Progenitor cell of endocrine pancreas (in vitro differentiated cells): ENCODE results near the gene ADAMTSL2. TPM values are rescaled to one million over a fixed set of nuclear protein-coding genes. Genes with fewer than 3 reads are reported as not detected.

Experiments used
- DNase-seq: peaks from one replicate; pipeline ENCODE4 v3.0.0; 2021; ENCODE audit warnings: low spot score; ENCODE audit not compliant: unreplicated experiment
- H3K27ac Mint-ChIP-seq: 2 replicates; pipeline ENCODE4 v1.8.0; 2021; ENCODE audit warnings: mild to moderate bottlenecking, moderate library complexity, mixed read lengths
- H3K27me3 Mint-ChIP-seq: 2 replicates; pipeline ENCODE4 v1.8.0; 2021; ENCODE audit warnings: mixed read lengths
- H3K36me3 Mint-ChIP-seq: 2 replicates; pipeline ENCODE4 v1.8.0; 2022; ENCODE audit warnings: mixed read lengths; ENCODE audit not compliant: insufficient read depth
- H3K4me1 Mint-ChIP-seq: 2 replicates; pipeline ENCODE4 v1.8.0; 2021; ENCODE audit warnings: low read depth, mixed read lengths
- H3K4me3 Mint-ChIP-seq: 2 replicates; pipeline ENCODE4 v1.8.0; 2021; ENCODE audit warnings: low read depth, mild to moderate bottlenecking, moderate library complexity, mixed read lengths
- H3K9me3 Mint-ChIP-seq: 2 replicates; pipeline ENCODE4 v1.8.0; 2021; ENCODE audit warnings: low read depth, mixed read lengths
- CTCF ChIP-seq: fragments of 200-600 bp; sonication (generic); IDR thresholded peaks from one replicate; pipeline ENCODE4 v1.5.0; 2021; ENCODE audit warnings: antibody characterized with exemption, mild to moderate bottlenecking; ENCODE audit not compliant: unreplicated experiment
- total RNA-seq: library from RNA; stranded (reverse); gene quantifications from 2 replicates; pipeline ENCODE4 v1.2.1, GENCODE V29; 2021

ADAMTSL2 gene
- total RNA-seq, 1 donor from 2014 or later = 0.14 TPM

GRCh38 chr9:133574771-133575170, 40.3 kb downstream of the ADAMTSL2 start:
- H3K4me3 Mint-ChIP-seq = no peak overlapping the region
- no peaks in the 10 kb centered on the region for H3K36me3 Mint-ChIP-seq
- H3K9me3 Mint-ChIP-seq = no peaks in the 10 kb centered on the region
- H3K27ac Mint-ChIP-seq = no peak overlapping the region
- peaks cover 18% of the 10 kb centered on the region for H3K27me3 Mint-ChIP-seq
- no peak for DNase-seq
- no peaks in the 10 kb centered on the region for H3K4me1 Mint-ChIP-seq
- TF ChIP-seq CTCF = no peak

GRCh38 chr9:133575186-133576030, 40.9 kb downstream of the ADAMTSL2 start:
- Mint-ChIP-seq H3K27ac (no peak overlapping the region), H3K4me1 (no peaks in the 10 kb centered on the region), H3K36me3 (no peaks in the 10 kb centered on the region), H3K27me3 (peaks cover 19% of the 10 kb centered on the region), H3K4me3 (no peak overlapping the region), H3K9me3 (no peaks in the 10 kb centered on the region)
- no peak for TF ChIP-seq CTCF
- no peak for DNase-seq

- no peaks in the 10 kb centered on the region for H3K9me3 Mint-ChIP-seq
- no peaks in the 10 kb centered on the region for H3K36me3 Mint-ChIP-seq
- H3K27ac Mint-ChIP-seq = no peak overlapping the region
- DNase-seq = no peak
- TF ChIP-seq CTCF = no peak
- H3K4me3 Mint-ChIP-seq = no peak overlapping the region
- peaks cover 20% of the 10 kb centered on the region for H3K27me3 Mint-ChIP-seq
- H3K4me1 Mint-ChIP-seq = no peaks in the 10 kb centered on the region
Measured at GRCh38 chr9:133576031-133576874, 41.7 kb downstream of the ADAMTSL2 start.

- DNase-seq = no peak
- Mint-ChIP-seq H3K27ac (no peak overlapping the region), H3K27me3 (peaks cover 28% of the 10 kb centered on the region), H3K36me3 (no peaks in the 10 kb centered on the region), H3K9me3 (no peaks in the 10 kb centered on the region), H3K4me1 (no peaks in the 10 kb centered on the region), H3K4me3 (no peak overlapping the region)
- no peak for TF ChIP-seq CTCF
Measured at GRCh38 chr9:133576875-133577736, 42.6 kb downstream of the ADAMTSL2 start.

- no peaks in the 10 kb centered on the region for H3K36me3 Mint-ChIP-seq
- no peak overlapping the region for H3K4me3 Mint-ChIP-seq
- H3K9me3 Mint-ChIP-seq = no peaks in the 10 kb centered on the region
- H3K4me1 Mint-ChIP-seq = no peaks in the 10 kb centered on the region
- DNase-seq = no peak
- no peak for TF ChIP-seq CTCF
- H3K27ac Mint-ChIP-seq = no peak overlapping the region
- H3K27me3 Mint-ChIP-seq = peaks cover 28% of the 10 kb centered on the region
Measured at GRCh38 chr9:133577737-133578112, 43.2 kb downstream of the ADAMTSL2 start.
